ENCODE data around the gene RAPGEF3.
A peak's percentile ranks its signal among the peaks of the same experiment; 100 is the strongest.

Gene RAPGEF3

DNA sequence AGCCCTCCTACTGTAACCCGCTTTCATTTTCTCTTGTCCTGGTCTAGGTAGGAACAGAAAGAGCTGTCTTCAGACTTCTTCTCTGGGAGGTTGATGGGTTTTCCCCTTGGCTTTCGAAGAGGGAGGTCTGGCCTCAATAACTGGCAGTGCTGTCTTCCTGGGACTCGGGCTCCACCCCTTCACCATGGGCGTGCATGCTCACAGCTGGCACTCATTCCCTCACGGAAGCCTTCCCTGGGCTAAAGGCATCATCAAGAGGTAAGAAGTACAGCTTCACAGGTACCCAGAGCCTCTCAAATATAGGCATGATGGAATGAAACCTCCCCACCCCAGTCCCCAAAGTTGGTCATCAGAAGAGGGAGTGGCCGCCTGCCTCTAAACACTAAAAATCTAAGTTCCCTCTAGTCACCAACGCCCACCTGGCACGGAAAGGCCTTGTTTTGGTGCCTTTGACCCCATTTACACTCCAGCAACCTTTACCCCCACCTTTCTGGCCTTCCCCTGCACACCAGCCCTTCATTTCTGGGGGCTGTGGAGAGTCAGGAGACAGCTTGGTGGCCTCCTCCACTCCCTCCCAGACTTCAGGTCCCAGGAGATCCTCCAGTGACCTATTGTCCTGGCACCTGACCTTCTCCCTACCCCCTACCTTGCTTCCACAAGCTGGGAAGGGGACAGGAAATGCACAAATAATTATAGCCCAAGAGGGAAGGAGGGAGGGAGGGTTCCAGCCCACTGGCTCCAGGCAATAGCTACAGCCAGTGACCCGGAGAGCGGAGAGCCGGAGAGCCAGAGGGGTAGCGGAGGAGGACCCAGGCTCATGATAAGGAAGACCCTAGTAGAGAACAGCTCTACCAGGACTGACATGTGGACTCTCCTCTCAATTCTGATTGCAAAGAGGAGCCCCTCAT, 2.8 kb downstream of the RAPGEF3 start:
- DNase-seq = peak; percentile 38 to 63 (median 54)

DNA sequence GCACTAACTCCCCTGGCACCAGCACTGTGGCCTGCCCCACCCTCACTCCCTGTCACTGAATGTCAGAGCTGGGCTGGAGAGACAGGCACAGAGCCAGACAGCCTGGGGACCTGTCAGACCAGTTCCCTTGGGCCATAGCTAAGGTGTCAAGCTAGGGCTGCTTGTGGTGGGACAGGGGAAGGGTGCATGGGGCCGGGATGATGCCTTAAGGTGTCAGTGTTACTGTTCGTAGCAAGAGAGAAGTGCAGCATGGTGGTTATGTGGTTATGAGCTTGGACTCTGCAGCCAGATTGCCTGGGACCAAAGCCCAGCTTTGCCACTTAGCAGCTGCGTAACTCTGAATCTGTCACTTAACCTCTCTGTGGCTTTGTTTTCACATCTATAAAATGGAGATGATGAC, 3.8 kb downstream of the RAPGEF3 start:
- DNase-seq = no peak

DNA sequence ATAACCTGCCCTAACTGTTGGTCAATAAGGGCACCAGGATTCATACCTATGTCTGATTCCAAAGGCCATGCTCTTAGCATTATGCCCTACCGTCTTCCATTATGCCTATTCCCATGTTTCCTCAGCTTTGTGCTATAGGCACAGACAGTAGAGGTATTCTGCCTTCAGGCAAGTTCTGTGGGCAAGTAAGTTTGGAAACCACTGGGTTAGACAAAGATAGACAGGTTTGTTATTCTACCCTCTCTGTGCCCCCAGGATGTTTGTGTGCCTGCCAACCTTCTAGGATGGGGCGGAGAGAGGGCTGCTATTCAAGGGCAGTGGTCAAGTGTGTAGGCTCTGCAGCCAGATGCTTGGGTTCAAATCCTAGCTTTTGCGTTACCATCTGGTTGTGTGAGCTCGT, 4.6 kb downstream of the RAPGEF3 start:
- DNase-seq = no peak

DNA sequence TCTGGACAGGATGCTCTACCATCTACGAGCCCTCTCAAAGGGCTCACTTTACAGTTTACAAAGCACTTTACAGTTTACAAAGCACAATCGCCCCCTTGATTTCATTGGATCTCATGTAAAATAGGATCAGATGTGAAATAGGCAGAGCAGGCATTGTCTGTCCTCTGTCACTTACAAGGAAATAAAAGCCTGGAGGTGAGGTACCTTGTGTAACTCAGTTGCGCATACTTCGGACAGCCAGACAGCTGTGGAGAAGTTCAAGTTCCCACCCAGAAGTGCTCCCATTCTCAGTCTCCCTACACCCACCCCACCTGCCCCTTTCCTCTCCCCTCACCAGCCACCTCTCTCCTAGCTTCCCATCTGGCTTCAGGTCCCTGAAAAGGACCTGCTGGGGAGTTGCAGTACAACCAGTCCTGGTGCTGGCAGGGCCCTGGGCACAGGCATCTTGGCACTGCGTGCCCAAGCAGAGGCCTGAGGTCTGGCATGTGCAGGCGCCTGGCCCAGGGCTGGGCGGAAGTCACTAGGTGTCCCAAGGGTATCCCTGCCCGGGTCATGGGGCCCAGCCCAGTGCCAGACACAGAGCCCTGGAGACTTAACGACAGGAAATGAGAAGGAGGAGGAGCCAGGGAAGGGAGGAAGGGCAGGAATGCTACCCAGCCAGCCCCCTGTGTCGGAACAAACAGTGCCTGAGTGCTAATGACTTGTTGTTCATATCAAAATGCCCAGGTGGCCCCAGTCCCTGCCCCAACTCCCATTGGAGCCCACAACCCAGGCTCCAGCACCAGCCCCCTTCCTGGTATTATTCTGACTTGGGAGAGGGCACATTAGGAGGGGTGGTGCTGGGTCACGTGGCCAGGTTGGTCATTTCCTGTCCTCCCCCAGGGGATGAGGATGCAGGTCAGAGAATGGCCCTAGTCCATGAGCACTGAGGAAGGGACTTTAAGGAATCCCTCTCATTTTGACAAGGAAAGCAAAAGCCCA, 5.4 kb downstream of the RAPGEF3 start:
- no peak for DNase-seq

DNA sequence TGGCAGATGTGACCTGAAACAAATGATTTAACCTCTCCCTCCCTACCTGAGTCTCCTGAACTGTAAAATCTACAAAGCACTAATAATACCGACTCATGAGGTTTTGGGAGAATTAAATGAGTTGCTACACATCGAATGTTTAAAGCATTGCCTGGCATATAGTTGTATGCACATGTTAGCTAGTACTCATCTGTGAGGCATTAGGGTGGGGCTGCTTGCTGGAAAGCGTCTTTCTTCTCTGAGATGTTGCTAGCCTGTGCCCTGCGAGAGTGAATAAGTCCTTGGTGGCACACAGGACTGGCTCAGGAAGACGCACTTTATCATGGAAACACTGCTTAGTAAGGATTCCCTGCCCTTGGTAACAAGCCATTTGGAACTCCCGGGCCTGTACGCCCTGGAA, 6.1 kb downstream of the RAPGEF3 start:
- no peak for DNase-seq

DNA sequence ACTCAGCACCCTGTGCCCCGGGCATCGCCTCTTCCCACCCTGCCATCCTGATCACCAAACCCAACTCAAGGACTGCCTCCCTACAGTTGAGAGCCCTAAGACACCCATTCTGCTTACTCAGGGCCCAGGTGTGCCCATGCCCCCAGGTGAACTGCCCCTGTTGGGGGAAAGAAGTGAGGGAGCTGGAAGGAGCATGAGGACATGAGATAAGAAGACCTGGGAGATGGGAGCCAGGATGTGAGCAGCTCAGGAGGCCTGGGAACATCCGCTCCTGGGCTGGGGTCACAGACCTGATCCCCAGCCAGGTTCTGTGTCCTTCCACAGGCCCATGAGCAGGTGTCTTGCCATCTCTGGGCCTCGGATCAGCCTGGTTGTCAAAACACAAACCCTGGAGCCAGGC, 6.6 kb downstream of the RAPGEF3 start:
- no peak for DNase-seq

DNA sequence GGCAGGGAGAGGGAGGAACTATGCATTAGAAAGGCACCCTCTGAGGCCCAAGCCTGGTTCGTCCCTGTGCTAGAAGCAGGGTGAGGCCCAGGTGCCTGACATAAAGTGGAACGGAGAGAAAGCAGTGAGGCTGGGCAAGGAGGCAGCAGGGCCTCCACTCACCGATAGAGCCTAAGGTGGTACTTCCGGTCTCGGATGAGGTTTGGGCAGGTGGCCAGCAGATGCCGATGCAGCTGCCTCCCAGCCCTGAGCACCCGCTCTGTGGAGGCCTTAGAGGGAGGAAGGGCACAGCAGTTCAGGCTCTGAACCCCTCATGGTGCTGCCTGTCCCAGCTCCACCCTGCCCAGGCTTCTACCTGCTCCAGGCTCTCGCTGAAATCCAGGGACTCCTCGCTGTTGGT, 7.1 kb downstream of the RAPGEF3 start:
- DNase-seq = no peak

DNA sequence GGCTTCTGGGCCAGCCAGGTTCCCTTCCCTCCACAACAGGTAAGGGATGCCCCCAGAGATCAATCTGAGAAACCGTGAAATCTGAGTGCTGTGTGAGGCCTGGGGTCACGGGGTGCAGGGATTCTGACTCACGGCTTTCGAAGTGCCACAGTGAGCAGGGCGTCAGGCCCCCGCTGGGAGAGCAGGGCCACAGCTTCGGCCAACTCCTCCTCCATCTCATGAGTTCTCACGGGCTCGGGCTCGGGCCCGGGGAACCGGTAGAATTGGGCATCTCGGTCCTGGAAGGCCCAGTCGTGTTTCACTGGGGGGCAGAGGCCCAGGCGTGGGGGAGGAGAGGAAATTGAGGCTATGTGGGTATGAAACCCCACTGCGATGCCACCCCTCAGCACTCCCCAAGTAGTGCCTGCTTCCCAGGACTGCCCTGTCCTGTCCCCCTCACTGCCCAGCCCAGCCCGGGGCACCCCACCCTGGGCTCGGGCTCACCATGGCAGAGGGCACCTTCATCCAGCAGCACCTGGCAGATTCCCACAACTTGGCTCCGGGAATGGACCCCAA, 7.7 kb downstream of the RAPGEF3 start:
- DNase-seq = no peak

DNA sequence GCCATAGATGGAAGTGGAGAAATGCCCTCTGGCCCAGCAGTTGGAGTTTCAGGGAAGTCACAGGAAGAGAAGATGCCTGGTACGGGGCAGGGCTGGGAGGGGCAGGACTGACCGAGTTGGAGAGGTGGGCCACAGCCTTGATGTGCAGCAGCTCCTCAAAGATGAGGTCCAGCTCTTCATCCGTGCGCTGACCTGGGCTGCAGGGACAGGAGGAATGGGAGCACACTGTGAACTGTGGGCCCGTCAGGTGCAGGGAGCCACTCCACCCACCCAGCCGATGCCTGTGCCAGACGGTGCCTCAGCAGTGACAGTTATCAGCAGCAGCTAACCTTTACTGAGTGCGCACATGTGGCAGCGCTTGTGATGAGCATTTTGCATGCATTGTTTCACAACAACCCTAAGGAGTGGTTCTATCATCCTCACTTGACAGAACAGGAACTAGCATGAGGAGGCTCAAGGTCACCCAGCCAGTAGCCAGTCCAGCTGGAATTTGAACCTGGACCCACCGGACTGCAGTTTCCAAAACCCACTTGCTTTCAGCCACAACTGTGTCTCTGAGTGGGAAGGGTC, 8.4 kb downstream of the RAPGEF3 start:
- peak; percentile 72 to 75 (median 74) for DNase-seq

DNA sequence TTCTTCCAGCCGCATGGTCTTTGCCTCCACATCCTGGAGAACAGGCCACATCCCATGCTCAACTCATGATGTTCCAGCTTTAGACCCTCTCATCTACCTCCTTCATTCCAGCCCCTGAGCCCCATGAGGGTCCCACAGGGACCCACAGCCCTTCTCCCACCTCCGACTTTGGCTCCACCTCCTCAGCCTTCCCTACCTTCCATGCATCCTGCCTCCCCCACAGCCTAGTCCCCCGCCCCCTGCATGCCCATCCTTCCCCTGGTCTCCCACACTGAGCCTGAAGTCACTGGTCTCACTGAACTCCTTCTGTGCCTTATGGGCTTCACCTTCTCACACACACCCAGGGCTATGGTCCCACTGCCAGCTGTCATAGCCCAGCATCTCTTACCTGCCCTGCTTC, 9.8 kb downstream of the RAPGEF3 start:
- DNase-seq = no peak

DNA sequence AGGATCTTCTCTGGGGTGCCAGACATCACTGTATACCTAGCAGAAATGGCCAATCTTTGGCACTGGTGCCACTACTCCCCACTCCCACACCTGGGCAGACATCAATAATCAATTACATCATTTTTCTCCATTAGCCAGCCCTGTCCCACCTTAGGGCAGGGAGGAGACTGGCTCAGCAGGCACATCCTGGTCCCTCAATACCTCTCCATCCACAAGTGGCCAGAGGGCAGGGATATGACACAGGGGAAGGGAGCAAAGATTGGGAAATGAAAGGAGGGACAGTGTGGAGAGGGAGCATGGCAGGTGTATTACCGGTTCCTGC, 10.2 kb downstream of the RAPGEF3 start:
- no peak for DNase-seq

DNA sequence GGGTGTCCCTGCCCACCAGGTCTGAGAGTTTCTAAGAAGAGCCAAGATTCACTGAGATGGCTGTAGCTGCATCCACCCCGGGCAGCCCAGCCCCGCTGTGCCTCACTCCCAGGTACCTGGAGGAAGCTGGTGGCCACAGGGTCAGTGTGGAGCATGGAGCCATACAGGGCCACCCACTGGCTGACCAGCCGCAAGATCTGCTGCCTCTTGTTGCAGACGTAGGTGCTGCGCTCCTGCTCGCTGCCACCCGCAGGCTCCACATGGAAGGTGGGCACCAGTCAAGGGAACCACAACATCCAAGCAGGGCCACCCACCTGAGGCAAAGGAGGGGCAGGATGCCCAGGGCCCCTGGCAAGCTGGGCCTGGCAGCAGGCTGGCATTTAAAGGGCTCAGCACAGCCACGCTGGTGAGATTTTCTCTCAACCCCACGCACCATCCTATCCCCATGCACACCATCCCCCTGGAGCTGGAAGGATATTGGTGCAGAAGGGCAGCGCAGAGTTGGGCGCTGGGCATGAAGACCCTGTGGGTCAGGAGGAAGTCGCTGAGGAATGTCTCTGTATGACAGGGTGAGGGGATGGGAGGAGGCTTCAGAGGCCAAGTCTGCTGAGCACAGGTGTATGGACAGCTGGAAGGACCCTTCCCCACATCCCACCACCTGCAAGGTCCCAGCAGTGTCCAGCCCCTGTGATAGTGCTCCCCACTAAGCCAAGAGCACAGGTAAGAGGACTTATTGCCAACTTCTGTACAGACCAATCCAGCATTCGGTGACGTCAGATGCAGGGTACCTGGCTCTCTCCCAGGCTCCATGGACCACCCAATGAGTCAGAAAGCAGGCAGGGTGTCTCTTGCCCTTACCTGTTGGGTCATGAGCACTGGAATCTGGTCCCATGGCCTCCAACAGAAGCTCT, 10.8 kb downstream of the RAPGEF3 start:
- no peak for DNase-seq

DNA sequence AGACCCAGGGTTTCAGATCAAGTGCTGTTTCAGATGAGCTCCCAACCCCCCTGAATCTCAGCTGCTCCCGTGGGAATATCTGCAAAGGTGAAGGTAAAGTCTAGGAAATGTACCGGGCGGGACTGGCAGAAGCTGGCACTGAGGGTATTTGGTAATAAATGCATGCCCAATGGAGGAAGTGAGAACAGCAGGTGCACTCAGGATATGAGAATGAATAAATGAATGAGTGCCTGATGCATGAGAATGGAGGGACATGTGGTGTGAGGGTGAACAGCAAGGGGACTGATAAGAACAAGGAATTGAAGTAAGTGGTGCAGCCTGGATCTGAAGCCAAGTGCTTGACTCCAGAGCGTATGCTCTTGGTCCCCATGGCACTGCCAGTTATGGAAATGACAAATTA, 11.6 kb downstream of the RAPGEF3 start:
- no peak for DNase-seq

DNA sequence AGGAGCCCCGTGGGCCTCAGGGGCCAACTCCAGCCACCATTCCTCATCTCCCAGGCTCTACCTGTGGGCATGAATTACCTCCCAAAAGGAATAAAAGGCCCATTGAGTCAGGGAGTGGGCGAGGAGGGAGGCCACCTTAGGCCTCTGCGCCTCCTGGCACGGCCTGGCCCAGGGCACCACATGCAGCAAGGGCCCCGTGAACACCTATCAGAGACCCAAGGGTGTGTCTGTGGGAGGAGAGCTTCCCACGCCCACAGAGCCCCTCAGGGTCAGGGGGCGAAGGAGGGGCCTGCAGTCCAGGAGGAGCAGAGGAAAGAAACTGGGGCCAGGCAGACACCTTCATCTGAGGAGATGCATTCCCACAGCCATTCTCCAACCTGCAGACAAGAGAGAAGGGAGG, 12.2 kb downstream of the RAPGEF3 start:
- DNase-seq = no peak

DNA sequence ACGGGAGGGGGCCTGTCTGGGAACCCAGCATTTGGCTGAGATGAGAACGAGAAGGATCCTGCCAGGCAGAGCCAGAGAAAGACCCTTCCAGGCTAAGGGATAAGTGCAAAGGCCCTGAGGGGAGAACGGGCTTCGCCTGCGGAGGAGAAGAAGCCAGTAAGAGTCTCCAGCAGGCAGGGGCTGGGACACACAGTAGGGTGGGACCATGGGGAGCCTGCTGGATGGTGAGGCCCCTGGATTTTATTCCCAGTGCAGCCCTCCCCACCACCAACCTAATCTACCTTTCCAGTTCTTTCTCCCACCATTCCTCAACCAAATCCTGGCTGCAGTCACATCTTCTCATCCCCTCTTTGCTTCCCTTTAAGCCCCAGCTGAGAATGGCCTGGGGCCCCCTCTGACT, 12.6 kb downstream of the RAPGEF3 start:
- no peak for DNase-seq

DNA sequence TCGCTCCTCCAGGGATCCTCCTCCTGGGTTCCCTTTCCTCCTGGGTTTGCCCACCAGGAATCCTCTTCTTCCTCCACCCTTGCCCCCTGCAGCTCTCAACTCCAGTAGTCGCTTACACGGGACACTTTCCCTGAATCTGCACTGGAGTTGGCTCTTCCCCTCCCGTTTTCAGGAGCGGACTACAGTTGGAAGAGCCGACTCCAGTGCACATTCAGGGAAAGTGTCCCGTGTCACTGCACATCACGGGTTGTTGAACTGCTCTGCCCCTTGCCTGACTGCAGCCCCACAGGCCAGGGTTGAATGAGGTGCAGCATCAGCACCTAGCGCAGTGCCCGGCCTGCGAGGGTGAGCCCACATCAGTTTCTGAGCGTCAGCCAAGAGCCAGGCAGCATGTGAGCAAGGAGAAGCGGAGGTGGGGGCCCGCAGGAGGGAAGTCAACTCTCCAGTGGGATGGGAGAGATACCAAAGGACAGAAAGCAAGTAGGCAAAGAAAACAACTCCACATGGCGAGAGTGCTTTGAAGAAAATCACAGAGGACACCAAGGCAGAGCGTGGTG, 13.1 kb downstream of the RAPGEF3 start:
- no peak for DNase-seq

DNA sequence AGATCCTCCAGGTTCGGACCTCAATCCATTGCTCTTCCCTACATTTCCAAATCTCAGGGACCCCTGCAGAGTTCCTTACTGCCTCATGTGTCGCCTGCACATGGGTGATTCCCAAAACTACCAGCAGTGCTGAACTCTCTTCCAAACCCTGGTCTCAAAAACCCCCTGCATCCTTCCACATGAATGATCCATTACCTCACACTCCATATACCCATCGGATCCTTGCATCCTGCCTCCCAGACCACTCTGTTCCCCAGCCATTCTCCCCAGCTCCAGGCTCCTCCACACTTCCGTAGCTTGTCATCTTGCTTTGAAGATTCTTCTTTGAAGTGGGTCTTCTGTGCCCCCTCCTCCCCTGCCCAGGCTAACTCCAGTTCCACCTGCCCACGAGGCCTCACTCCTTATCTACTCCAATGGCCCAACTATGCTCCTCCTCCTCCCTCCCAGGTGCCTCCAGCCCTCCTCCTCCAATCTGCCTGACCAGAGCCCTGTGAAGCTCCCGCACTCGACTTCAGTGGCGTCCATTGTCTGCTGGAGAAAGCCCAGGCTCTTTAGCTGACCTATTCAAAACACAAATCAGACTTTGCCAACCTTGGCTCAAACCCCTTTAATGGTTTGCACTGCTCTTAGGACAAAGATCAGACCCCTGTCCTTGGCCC, 13.8 kb downstream of the RAPGEF3 start:
- DNase-seq = no peak

DNA sequence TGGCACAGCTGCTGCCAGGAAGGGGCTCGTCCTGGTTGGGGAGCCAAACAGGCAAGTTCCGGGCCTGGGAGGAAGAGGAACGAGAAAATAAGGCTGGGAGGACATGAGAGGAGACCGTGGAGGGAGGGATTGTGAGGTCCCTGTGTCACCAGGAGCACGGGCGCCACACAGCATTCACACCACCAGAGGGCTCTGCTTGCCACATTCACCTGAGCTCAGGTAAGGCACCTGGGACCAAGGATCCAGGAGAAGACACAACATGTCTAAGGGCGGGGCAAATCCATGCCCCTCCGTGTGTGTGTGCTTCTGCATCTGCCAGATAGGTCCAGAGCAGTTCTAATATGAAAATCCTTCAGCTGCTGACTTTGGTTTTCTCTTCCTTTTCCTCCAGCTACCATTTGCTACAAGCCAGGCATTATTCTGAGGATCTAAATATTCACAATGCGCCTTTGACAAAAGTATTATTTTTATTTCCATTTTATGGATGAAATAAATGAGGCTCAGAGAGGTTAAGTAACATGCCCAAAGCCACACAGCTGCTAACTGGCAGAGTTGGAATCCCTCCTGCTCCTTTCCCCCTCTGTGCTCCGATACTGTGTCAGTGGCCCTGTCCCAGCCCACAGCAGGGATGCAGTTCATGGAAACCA, 14.6 kb downstream of the RAPGEF3 start:
- no peak for DNase-seq

DNA sequence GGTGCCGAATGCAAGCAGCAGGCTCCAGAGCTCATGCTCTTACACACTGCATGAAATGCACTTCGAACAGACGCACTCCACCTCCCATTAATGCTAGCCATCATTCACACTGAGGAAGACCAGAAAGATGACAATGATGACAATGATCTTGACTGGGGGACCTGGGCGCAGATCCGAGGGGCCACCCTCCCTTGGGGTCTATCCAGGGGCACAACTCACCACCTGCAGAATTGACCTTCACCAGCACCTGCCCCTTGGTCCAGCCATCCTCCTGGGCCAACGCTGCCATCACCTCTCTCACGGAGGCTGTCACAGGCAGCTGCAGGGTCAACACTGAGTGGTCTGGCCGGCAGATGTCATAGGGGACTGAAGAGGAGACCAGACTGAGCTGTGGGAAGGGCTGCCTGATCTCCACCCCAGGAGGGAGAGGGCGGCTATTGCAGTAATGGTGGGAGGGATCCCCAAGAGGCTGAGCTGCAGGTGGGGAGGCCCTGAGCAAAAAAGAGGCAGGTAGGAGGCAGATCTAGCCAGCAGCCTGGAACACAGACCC, 15.3 kb downstream of the RAPGEF3 start:
- DNase-seq = no peak

DNA sequence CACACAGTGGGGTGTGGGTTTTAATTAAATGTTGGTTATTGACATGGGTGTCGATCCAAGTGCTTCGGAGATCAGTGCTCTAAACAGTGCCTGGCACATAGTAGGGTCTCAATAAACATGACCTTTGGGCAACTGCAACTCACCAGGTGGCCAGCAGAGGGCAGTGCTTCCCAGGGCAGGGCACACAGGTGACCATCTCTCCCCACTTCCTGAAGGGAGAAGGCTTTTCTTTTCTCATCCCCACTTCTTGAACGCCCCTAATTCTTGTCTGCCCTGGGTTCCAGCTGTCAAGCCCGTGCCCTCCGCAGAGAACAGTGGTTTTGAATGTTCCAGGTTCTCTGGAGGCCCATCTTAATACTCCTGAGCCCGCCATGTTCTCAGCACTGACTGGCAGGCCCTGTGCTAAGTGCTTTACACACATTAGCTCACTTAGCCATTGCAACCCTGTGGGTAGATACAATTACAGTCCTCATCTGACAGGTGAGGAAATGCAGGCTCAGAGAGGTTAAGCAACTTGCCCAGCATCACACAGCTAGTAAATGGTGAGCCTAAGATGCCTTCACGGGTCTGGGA, 16.3 kb downstream of the RAPGEF3 start:
- peak; percentile 46 to 58 (median 54) for DNase-seq
